ENCODE data around the gene SH2D4B.

SH2D4B gene

GRCh38 chr10:80598084-80598798 lies 60.5 kb downstream of the SH2D4B start:
- no peak for DNase-seq

GRCh38 chr10:80598951-80599350 lies 61.2 kb downstream of the SH2D4B start:
- no peak for DNase-seq

- no peak for DNase-seq
Observed at GRCh38 chr10:80599424-80599847, 61.7 kb downstream of the SH2D4B start.

- DNase-seq: no peak
Observed at GRCh38 chr10:80600256-80600655, 62.6 kb downstream of the SH2D4B start.

GRCh38 chr10:80602881-80603280 lies 65.2 kb downstream of the SH2D4B start:
- no peak for DNase-seq

GRCh38 chr10:80603516-80603915 lies 65.8 kb downstream of the SH2D4B start:
- no peak for DNase-seq

GRCh38 chr10:80608706-80609105 lies 71.0 kb downstream of the SH2D4B start:
- no peak for DNase-seq

- DNase-seq: peak; percentile 15
Observed at GRCh38 chr10:80609331-80609730, 71.6 kb downstream of the SH2D4B start.

- peak; percentile 13 for DNase-seq
Observed at GRCh38 chr10:80611481-80612185, 73.9 kb downstream of the SH2D4B start.

- DNase-seq: peak; percentile 66
Observed at GRCh38 chr10:80612261-80612660, 74.6 kb downstream of the SH2D4B start.

- no peak for DNase-seq
Observed at GRCh38 chr10:80613466-80614170, 75.9 kb downstream of the SH2D4B start.

GRCh38 chr10:80614576-80615416 lies 77.1 kb downstream of the SH2D4B start:
- no peak for DNase-seq

GRCh38 chr10:80617807-80618206 lies 80.1 kb downstream of the SH2D4B start:
- no peak for DNase-seq

GRCh38 chr10:80619036-80619435 lies 81.3 kb downstream of the SH2D4B start:
- no peak for DNase-seq

GRCh38 chr10:80622153-80622552 lies 84.5 kb downstream of the SH2D4B start:
- DNase-seq: no peak

GRCh38 chr10:80630324-80630723 lies 92.6 kb downstream of the SH2D4B start:
- DNase-seq: no peak

- no peak for DNase-seq
Observed at GRCh38 chr10:80632742-80633141, 95.0 kb downstream of the SH2D4B start.

GRCh38 chr10:80633383-80633860 lies 95.7 kb downstream of the SH2D4B start:
- DNase-seq: no peak

GRCh38 chr10:80633910-80634309 lies 96.2 kb downstream of the SH2D4B start:
- no peak for DNase-seq

GRCh38 chr10:80642661-80643060 lies 105.0 kb downstream of the SH2D4B start:
- no peak for DNase-seq

GRCh38 chr10:80646366-80646765 lies 108.7 kb downstream of the SH2D4B start:
- DNase-seq: no peak

- no peak for DNase-seq
Observed at GRCh38 chr10:80647173-80647833, 109.6 kb downstream of the SH2D4B start.

Measured in DMS79 treated with DMSO at 0.1 percent for 48 hours (cell line).